ENCODE results near the gene PMM2.

DNA sequence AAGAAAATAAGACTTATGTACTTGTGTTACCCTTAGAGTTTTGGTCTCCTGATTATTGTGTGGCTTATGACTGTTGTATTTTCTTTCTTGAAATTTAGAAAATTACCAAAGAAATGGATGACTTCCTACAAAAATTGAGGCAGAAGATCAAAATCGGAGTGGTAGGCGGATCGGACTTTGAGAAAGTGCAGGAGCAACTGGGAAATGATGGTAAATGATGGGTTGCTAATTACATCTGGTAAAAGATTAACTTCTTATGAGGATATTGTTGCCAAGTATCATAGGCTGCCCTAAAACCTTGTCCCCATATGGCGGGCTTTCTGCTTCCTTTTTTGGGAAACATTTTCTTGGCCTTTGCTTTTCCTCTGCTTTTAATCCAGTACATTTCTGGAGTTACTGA, 4.1 kb downstream of the PMM2 start:
- no peak for TF ChIP-seq POLR2AphosphoS5 (IDR thresholded peaks at IDR 0.05)
- TF ChIP-seq POLR2A (IDR thresholded peaks at IDR 0.05): no peak
- no peak for TF ChIP-seq CTCF (IDR thresholded peaks at IDR 0.05)

Data from transverse colon (tissue), 4 donors.